ENCODE measurements around the gene MLPH.

The MLPH gene

GRCh38 chr2:237486819-237487448 is at the start of gene MLPH:
Gene MLPH (plus strand): TSS chr2:237487251. CDS start chr2:237493427, 6,176 bp downstream.
- DNase-seq, result no peak

GRCh38 chr2:237437566-237437965 is 49.5 kb upstream of the MLPH start:
- no peak for DNase-seq

GRCh38 chr2:237438080-237438940 is 48.7 kb upstream of the MLPH start:
- no peak for DNase-seq

GRCh38 chr2:237440819-237441281 is 46.2 kb upstream of the MLPH start:
- no peak for DNase-seq

- no peak for DNase-seq
Measured at GRCh38 chr2:237441605-237442274, 45.3 kb upstream of the MLPH start.

DNA sequence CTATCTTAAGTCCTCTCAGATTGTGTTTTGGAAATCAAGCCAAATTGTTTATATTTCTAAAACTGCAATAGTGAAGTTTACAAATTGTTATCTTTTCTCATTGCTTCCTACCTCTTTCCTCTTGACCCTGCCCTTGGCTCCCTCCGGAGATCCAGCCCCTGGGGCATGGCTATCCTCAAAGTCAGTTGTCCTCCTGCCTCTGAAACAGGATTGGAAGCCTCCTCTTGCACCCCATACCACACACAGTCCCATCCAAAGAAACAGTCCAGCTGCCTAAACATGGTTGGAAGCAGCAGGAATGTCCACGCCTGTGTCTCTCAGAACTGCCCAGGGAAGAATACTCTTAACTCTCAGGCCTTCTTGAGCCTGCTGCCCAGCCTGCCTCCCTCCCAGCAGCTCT is 43.0 kb upstream of the MLPH start:
- no peak for DNase-seq

- no peak for DNase-seq
Measured at GRCh38 chr2:237445611-237446337, 41.3 kb upstream of the MLPH start.

DNA sequence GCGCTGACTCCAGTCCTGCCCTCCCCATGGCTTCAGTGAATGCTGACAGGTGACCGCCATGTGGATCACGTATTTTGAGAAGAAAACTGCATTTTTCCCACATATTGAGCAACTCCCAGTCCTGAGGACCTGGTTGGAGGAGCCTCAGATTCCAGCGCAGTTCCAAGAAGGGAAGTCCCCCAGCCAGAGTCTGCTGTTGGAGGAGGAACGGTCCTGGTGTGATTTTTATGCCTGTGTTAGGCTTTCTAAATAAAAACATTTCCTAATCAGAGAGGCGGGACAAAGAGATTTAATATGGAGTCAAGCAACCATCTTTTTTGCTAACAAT is 40.7 kb upstream of the MLPH start:
- DNase-seq, result no peak

DNA sequence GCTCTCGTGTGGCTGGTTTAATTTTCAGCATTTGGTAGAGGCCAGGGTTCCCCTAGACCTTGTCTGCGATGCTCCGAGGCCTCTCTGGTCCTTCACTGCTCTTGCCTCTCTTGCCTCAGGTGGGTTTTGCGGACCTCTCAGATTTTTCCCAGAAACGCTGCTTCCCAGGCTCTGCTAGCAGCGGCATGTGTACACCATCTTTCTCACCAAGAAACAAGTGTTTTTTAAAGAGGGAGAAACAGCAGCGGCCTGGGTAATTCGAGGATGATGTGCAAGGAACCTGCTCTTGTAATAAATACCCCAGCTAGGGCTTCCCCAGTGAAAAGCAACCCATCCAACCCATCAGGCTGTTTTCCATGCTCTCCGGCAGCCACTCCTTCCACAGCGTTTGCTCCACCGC is 39.6 kb upstream of the MLPH start:
- no peak for DNase-seq

DNA sequence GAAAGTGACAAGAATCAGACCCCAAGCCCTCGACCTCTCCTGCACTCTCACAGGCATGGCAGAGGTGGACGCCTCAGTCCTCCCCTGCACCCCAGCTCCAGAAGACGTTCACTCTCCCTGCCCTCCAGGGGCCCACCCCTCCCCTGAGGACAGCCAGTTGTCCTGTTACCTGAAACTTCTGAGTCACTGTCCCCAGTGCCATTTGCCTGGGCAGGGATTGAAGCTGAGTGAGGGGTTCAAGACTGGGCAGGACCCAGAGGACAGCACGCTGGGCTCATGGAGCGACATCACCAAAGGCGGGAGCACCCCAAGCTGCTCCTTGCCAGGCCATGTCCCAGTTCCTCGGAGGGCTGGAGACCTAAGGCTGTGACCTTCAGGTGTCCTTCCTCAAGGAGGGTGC is 38.9 kb upstream of the MLPH start:
- no peak for DNase-seq

DNA sequence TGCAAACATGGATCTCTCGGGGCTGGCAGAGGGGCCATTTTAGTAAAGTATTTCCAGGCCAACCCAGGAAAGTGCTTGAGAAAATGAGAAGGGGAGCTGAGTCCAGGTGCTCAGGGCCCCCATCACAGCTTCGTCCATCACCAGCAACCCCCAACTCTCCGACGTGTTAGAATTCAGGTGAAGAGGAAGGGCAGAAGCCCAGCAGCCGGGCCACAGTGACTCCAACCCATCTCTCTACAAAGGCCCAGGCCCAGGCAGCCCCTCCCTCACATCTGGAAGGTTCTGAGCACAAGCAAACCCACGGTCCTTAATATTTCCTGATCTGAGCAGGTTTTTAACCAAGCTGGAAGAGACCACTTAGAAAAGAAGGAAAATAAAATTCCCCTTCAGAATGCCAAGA is 38.4 kb upstream of the MLPH start:
- DNase-seq, result no peak

- no peak for DNase-seq
Measured at GRCh38 chr2:237449193-237449881, 37.7 kb upstream of the MLPH start.

- no peak for DNase-seq
Measured at GRCh38 chr2:237450108-237450507, 36.9 kb upstream of the MLPH start.

DNA sequence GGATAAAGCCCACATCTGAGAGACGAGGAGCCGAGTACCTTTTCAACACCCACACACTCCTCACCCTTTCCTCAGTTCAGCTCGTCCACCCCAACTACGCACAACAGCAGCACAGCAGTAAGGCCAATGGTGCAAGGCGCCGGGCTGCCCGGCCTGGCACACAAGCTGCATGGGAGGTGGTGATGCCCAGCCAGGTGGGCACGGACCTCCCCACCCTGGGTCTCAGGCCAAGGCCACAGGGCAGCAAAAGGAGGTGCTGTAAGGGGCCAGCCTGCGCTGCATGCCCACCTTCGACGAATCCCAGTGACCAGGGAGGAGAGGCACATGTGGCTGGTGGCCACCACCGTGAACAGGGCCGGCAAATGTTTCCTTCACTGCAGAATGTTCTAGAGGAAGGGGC is 36.5 kb upstream of the MLPH start:
- no peak for DNase-seq

DNA sequence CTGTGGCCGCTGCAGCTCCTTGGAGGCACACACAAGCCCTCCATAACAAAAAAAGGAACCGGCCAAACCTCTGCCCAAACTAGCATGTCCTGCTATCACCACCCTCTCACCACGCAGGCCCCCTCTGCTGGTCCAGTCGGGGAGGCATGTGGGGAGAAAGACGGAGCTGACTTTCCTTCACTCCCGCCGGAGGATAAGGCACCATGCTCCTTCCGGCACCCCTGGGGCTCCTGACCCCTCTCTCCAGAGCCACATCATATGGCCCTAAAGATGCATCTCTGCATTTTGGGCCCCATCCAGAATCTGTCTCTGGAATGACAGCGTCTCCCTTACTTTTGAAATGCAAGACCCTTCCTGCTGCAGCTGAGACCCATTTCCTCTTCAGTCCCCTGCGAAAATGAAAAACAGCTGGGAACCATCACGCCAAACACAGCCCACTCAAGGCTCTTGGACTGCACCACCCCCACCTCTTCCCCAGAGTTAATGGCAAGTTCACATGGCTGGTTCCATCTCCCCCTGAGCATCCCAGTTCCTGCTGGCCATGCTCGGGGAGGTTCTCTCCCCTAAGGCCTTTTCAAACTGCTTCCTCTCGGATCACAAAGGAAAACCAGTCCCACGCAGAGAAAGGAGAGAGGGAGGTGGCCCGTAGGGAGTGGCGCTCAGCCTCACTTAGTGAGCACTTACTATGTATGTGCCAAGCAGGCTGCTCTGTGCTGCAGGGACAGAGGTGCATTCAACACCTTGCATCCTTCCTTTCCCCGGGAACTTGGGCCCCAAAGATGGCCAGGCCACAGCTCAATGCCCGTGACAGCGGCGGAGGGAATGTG is 35.2 kb upstream of the MLPH start:
- no peak for DNase-seq

DNA sequence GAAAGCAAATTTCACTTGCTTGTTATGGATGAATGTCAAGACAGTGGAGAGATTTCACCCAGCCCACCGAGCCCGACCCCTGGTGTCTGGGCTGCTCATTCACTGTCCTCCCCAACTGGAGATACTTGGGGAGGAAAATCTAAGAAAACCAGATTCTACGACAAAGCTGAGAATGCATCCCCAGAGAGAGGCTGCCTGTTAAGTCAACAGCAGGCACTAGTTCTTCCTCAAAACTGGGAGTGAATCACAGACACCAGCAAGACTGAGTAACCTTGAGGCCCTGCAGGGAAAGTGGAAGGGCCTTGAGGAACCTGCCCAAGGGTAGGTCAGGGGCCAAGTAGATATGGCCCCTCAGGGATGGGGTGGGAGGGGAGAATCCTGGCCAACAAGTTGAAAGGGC is 34.2 kb upstream of the MLPH start:
- no peak for DNase-seq

GRCh38 chr2:237453671-237454070 is 33.4 kb upstream of the MLPH start:
- no peak for DNase-seq

GRCh38 chr2:237455764-237456163 is 31.3 kb upstream of the MLPH start:
- no peak for DNase-seq

DNA sequence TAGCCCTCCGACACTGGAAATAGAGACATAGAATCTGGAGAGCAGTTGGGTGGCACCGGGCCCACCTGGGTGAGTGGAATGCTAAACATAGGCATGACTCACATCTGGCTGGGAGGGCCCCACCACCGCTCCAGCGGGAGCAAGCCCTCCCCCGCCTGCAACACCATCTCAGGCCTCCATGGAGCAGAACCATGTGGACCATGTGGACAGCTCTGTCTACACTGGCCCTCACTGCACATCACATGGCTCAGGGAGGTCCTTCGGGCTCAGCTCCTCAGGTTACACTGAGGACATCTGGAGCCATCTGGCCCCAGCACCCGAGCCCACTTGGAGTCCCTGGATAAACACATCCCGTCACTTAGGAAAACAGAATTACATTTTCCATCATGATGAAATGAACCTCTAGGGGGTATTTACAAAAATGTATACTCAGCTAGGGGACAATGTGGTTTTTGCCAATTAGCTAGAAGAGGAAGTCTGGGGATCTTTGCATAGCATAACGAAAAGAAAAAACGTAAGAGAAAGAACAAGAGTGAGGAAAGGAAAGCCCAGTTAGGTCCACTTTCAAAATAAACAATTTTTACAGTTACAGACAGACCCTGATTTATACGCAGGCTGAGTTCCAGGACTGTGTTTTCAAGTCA is 30.7 kb upstream of the MLPH start:
- DNase-seq, result no peak

GRCh38 chr2:237457388-237457941 is 29.6 kb upstream of the MLPH start:
- DNase-seq, result no peak

GRCh38 chr2:237458519-237458918 is 28.5 kb upstream of the MLPH start:
- no peak for DNase-seq
